ENCODE results near the gene PSMD5.

Gene PSMD5

DNA sequence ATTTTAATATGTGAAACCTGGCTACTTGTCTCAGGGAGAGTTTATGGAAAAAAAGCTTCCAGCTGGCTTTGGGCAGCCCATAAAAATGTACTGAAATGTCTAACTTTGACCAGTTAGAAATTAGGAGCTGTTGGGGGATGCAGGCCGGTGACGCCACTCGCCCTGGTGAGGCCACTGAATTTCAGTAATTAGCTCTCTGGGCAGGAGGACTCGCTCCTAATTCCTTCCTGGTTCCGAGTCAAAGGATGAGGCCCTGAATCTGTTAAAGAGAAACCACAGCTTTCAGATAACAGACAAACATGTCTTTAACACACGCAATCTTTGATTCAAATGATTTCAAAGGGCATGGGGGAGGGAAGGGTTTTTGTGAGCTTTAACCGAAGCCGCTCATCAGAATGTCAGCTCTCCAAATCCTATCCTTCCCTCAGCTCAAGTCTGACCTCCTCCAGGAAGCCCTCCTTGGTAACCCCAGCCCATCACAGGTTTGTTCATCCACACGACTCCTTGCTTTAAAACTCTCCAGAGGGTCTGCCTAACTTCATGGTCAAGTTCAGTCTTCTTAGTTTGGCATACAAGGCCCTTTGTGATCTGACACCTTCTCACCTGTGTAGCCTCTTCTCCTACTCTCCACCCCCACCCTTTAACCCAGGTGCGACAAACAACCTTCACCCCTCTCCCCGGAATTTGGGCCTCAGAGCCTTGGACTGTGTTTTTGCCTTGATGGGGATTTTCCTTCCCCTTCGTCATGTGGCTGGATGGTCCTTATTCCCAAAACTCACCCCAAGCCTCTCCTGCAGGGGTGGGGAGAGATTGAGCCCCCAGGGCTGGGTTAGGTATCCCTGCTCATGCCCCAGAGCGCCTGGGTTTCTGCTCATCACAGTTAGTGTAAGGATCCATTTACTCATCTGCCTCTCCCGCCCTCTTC, 47.9 kb upstream of the PSMD5 start:
- Histone ChIP-seq H3K79me1 (replicated peaks; ENCODE audit: low read length, poor library complexity, severe bottlenecking) (no peaks in the 10 kb centered on the region), H2BK12ac (ENCODE audit: low read length in 2 of 2) (no peak overlapping the region), H4K91ac (ENCODE audit: low read length) (no peak overlapping the region), H2BK15ac (ENCODE audit: low read depth, poor library complexity, severe bottlenecking) (no peak overlapping the region), H3K27ac (ENCODE audit: low read length, poor library complexity, severe bottlenecking) (no peak overlapping the region), H2AK5ac (ENCODE audit: low read length, severe bottlenecking) (peak overlapping the region; percentile 26), H3K4me1 (ENCODE audit: control insufficient read depth, insufficient read depth, low read depth, low read length) (peaks cover 19% of the 10 kb centered on the region), H4K8ac (ENCODE audit: low read length) (no peak overlapping the region), H3K9ac (ENCODE audit: low read length) (peak overlapping the region; percentile 38), H3K36me3 (ENCODE audit: control insufficient read depth in 1 of 2, insufficient read depth in 2 of 2, low read depth in 1 of 2, low read length in 2 of 2) (no peaks in the 10 kb centered on the region), H3K23ac (ENCODE audit: low read length in 2 of 2) (no peak overlapping the region), H3K4me2 (ENCODE audit: low read length, poor library complexity, severe bottlenecking) (no peak overlapping the region), H3K9me3 (ENCODE audit: control insufficient read depth, low read length) (no peaks in the 10 kb centered on the region), H2BK120ac (ENCODE audit: low read depth, low read length) (no peak overlapping the region), H2BK5ac (ENCODE audit: low read depth, low read length, poor library complexity, severe bottlenecking) (no peak overlapping the region), H3K18ac (ENCODE audit: low read depth in 1 of 2, low read length in 2 of 2) (no peak overlapping the region), H3K4ac (ENCODE audit: low read depth in 1 of 2, low read length in 2 of 2) (no peak overlapping the region), H2AFZ (ENCODE audit: low read depth, low read length) (no peak overlapping the region), H3K27me3 (ENCODE audit: control insufficient read depth in 1 of 2, insufficient read depth in 1 of 2, low read length in 2 of 2) (peaks cover 0 to 37% of the 10 kb centered on the region in 2 experiments), H3K4me3 (ENCODE audit: insufficient read depth in 1 of 2, low read depth in 1 of 2, low read length in 2 of 2) (no peak overlapping the region), H3K14ac (ENCODE audit: low read length in 2 of 2) (no peak overlapping the region)
- WGBS, result 86% methylated on average over 13 of the region's 14 CpGs
- peak; percentile 61 for DNase-seq

DNA sequence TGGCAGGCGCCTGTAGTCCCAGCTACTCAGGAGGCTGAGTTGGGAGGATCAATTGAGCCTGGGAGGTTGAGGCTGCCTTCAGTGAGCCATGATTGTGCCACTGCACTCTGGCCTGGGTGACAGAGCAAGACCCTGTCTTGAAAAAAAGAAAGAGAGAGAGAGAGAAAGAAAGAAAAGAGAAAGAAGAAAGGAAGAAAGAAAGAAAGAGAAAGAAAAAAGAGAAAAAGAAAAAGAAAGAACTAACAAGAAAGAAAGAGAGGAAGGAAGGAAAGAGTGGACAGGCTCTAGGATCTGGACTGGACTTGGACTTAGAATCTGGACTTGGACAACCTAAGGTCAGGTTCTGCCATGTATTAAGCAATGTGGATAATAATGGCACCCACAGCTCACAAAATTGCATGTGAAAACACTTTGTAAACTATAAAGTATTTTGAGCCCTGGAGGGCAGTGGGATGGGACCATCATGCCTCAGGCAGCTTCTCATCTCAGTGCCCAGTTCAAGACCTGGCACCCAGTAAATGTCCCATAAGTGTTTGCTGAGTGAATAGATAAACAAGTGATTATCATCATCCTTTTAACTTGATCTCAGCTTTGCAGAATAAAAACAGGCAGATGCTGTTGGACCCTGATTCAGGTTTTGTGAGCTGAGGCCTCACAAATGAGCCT, 47.0 kb upstream of the PSMD5 start:
- DNase-seq, result no peak
- Histone ChIP-seq H3K23ac (ENCODE audit: low read length in 2 of 2) (no peak overlapping the region), H4K91ac (ENCODE audit: low read length) (no peak overlapping the region), H2BK15ac (ENCODE audit: low read depth, poor library complexity, severe bottlenecking) (no peak overlapping the region), H2BK12ac (ENCODE audit: low read length in 2 of 2) (no peak overlapping the region), H3K4me2 (ENCODE audit: low read length, poor library complexity, severe bottlenecking) (no peak overlapping the region), H4K8ac (ENCODE audit: low read length) (no peak overlapping the region), H3K9ac (ENCODE audit: low read length) (peak overlapping the region; percentile 38), H3K4ac (ENCODE audit: low read depth in 1 of 2, low read length in 2 of 2) (no peak overlapping the region), H2BK120ac (ENCODE audit: low read depth, low read length) (no peak overlapping the region), H3K4me1 (ENCODE audit: control insufficient read depth, insufficient read depth, low read depth, low read length) (peaks cover 20% of the 10 kb centered on the region), H2BK5ac (ENCODE audit: low read depth, low read length, poor library complexity, severe bottlenecking) (no peak overlapping the region), H3K9me3 (ENCODE audit: control insufficient read depth, low read length) (no peaks in the 10 kb centered on the region), H3K18ac (ENCODE audit: low read depth in 1 of 2, low read length in 2 of 2) (no peak overlapping the region), H3K4me3 (ENCODE audit: insufficient read depth in 1 of 2, low read depth in 1 of 2, low read length in 2 of 2) (no peak overlapping the region), H2AK5ac (ENCODE audit: low read length, severe bottlenecking) (no peak overlapping the region), H3K36me3 (ENCODE audit: control insufficient read depth in 1 of 2, insufficient read depth in 2 of 2, low read depth in 1 of 2, low read length in 2 of 2) (no peaks in the 10 kb centered on the region), H3K79me1 (replicated peaks; ENCODE audit: low read length, poor library complexity, severe bottlenecking) (no peaks in the 10 kb centered on the region), H3K27ac (ENCODE audit: low read length, poor library complexity, severe bottlenecking) (no peak overlapping the region), H2AFZ (ENCODE audit: low read depth, low read length) (no peak overlapping the region), H3K27me3 (ENCODE audit: control insufficient read depth in 1 of 2, insufficient read depth in 1 of 2, low read length in 2 of 2) (peaks cover 0 to 32% of the 10 kb centered on the region in 2 experiments), H3K14ac (ENCODE audit: low read length in 2 of 2) (no peak overlapping the region)
- 98% methylated on average over 1 of the region's 1 CpG for WGBS

DNA sequence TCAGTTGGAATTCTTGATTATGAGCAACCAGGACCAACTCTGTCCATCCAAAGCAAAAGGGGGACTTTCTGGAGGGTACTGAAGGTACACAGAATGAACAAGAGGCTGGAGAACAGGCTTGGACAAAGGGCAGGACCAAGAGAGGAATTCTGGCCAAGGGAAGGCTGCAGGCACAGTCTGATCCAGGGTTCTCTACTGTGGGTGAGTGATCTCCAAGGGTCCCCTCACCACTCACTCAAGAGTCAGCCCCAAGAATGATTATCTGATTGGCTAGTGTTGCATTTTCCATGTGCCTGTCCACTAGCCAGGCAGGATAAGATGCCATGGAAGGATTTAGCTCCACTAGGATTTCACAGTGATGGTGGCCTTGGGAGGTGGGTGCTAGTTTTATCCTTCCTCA, 45.9 kb upstream of the PSMD5 start:
- Histone ChIP-seq H2BK120ac (ENCODE audit: low read depth, low read length) (no peak overlapping the region), H3K18ac (ENCODE audit: low read depth in 1 of 2, low read length in 2 of 2) (no peak overlapping the region), H3K27ac (ENCODE audit: low read length, poor library complexity, severe bottlenecking) (no peak overlapping the region), H3K27me3 (ENCODE audit: control insufficient read depth in 1 of 2, insufficient read depth in 1 of 2, low read length in 2 of 2) (peaks cover 0 to 28% of the 10 kb centered on the region in 2 experiments), H3K4me2 (ENCODE audit: low read length, poor library complexity, severe bottlenecking) (no peak overlapping the region), H3K14ac (ENCODE audit: low read length in 2 of 2) (no peak overlapping the region), H3K9me3 (ENCODE audit: control insufficient read depth, low read length) (no peaks in the 10 kb centered on the region), H2AK5ac (ENCODE audit: low read length, severe bottlenecking) (no peak overlapping the region), H2AFZ (ENCODE audit: low read depth, low read length) (no peak overlapping the region), H4K8ac (ENCODE audit: low read length) (no peak overlapping the region), H3K4ac (ENCODE audit: low read depth in 1 of 2, low read length in 2 of 2) (no peak overlapping the region), H4K91ac (ENCODE audit: low read length) (no peak overlapping the region), H2BK15ac (ENCODE audit: low read depth, poor library complexity, severe bottlenecking) (no peak overlapping the region), H2BK12ac (ENCODE audit: low read length in 2 of 2) (no peak overlapping the region), H3K9ac (ENCODE audit: low read length) (no peak overlapping the region), H3K4me3 (ENCODE audit: insufficient read depth in 1 of 2, low read depth in 1 of 2, low read length in 2 of 2) (no peak overlapping the region), H3K36me3 (ENCODE audit: control insufficient read depth in 1 of 2, insufficient read depth in 2 of 2, low read depth in 1 of 2, low read length in 2 of 2) (no peaks in the 10 kb centered on the region), H3K79me1 (replicated peaks; ENCODE audit: low read length, poor library complexity, severe bottlenecking) (no peaks in the 10 kb centered on the region), H3K4me1 (ENCODE audit: control insufficient read depth, insufficient read depth, low read depth, low read length) (peaks cover 22% of the 10 kb centered on the region), H2BK5ac (ENCODE audit: low read depth, low read length, poor library complexity, severe bottlenecking) (no peak overlapping the region), H3K23ac (ENCODE audit: low read length in 2 of 2) (no peak overlapping the region)
- DNase-seq, result no peak

DNA sequence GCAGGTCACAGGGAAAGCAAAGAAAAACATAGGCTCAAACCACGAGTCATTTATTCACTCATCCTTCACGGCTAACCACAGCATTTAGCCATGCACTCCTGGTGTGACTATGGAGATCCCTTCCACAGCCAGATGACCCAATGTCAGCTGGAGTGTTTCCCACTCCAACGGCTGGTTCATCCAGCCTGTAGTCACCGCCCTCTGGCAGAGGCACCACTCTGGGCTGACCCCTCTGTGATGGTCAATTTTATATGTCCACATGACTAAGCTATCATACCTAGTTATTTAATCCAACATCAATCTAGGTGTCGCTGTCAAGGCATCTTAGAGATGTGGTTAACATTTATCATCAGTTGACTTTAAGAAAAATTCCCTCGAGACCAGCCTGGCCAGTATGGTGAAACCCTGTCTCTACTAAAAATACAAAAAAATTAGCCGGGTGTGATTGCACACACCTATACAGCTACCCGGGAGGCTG, 43.8 kb upstream of the PSMD5 start:
- no peak overlapping the region for H2BK12ac ChIP-seq (ENCODE audit: low read length in 2 of 2)
- no peaks in the 10 kb centered on the region for H3K9me3 ChIP-seq (ENCODE audit: control insufficient read depth, low read length)
- H3K14ac ChIP-seq (ENCODE audit: low read length in 2 of 2), result peak overlapping the region in 1 of 2 experiments; percentile 20
- no peak overlapping the region for H3K27ac ChIP-seq (ENCODE audit: low read length, poor library complexity, severe bottlenecking)
- peak; percentile 39 for DNase-seq
- no peak overlapping the region for H2BK5ac ChIP-seq (ENCODE audit: low read depth, low read length, poor library complexity, severe bottlenecking)
- H2AK5ac ChIP-seq (ENCODE audit: low read length, severe bottlenecking), result no peak overlapping the region
- no peak overlapping the region for H3K4me2 ChIP-seq (ENCODE audit: low read length, poor library complexity, severe bottlenecking)
- H3K9ac ChIP-seq (ENCODE audit: low read length), result no peak overlapping the region
- no peak overlapping the region for H2BK120ac ChIP-seq (ENCODE audit: low read depth, low read length)
- H3K18ac ChIP-seq (ENCODE audit: low read depth in 1 of 2, low read length in 2 of 2), result no peak overlapping the region
- no peak overlapping the region for H3K4ac ChIP-seq (ENCODE audit: low read depth in 1 of 2, low read length in 2 of 2)
- peaks cover 0 to 41% of the 10 kb centered on the region in 2 experiments for H3K27me3 ChIP-seq (ENCODE audit: control insufficient read depth in 1 of 2, insufficient read depth in 1 of 2, low read length in 2 of 2)
- H3K23ac ChIP-seq (ENCODE audit: low read length in 2 of 2), result no peak overlapping the region
- no peak overlapping the region for H2AFZ ChIP-seq (ENCODE audit: low read depth, low read length)
- 65% methylated on average over 8 of the region's 8 CpGs for WGBS
- H3K79me1 ChIP-seq (replicated peaks; ENCODE audit: low read length, poor library complexity, severe bottlenecking), result no peaks in the 10 kb centered on the region
- H3K4me3 ChIP-seq (ENCODE audit: insufficient read depth in 1 of 2, low read depth in 1 of 2, low read length in 2 of 2), result no peak overlapping the region
- no peak overlapping the region for H4K91ac ChIP-seq (ENCODE audit: low read length)
- no peaks in the 10 kb centered on the region for H3K36me3 ChIP-seq (ENCODE audit: control insufficient read depth in 1 of 2, insufficient read depth in 2 of 2, low read depth in 1 of 2, low read length in 2 of 2)
- H2BK15ac ChIP-seq (ENCODE audit: low read depth, poor library complexity, severe bottlenecking), result no peak overlapping the region
- H4K8ac ChIP-seq (ENCODE audit: low read length), result no peak overlapping the region
- H3K4me1 ChIP-seq (ENCODE audit: control insufficient read depth, insufficient read depth, low read depth, low read length), result peaks cover 21% of the 10 kb centered on the region

All from mesenchymal stem cell (in vitro differentiated cells and primary cell).